Uterus (tissue), 4 donors: ENCODE measurements around the gene MMP2. TPM values are rescaled to one million over a fixed set of nuclear protein-coding genes. Genes with fewer than 3 reads are reported as not detected.

Experiments
- DNase-seq, 2 donors: peaks; one replicate each; pipeline ENCODE4 v3.0.0-alpha.2; 2019 to 2020
- H3K27ac ChIP-seq, 2 donors: fragments of 200-600 bp; sonication (generic); 1 replicate in 1 of 2; 2 replicates in 1 of 2; pipeline ENCODE4 v1.5.1; 2016 to 2018
- H3K27me3 ChIP-seq, 2 donors: fragments of 200-600 bp; sonication (generic); one replicate each; pipeline ENCODE4 v1.5.1; 2018 to 2019; ENCODE audit warnings: control low read depth in 1 of 2
- H3K36me3 ChIP-seq, 2 donors: fragments of 200-600 bp; sonication (generic); one replicate each; pipeline ENCODE4 v1.5.1; 2019; ENCODE audit warnings: control low read depth in 1 of 2
- H3K4me1 ChIP-seq, 2 donors: fragments of 200-600 bp; sonication (generic); one replicate each; pipeline ENCODE4 v1.5.1; 2018 to 2019; ENCODE audit warnings: control low read depth in 1 of 2
- H3K4me3 ChIP-seq, 2 donors: fragments of 200-600 bp; sonication (generic); 1 replicate in 1 of 2; 2 replicates in 1 of 2; pipeline ENCODE4 v1.5.1; 2018 to 2019; ENCODE audit warnings: mild to moderate bottlenecking in 1 of 2
- H3K9me3 ChIP-seq, 2 donors: fragments of 200-600 bp; sonication (generic); one replicate each; pipeline ENCODE4 v1.5.1; 2019; ENCODE audit warnings: control low read depth in 1 of 2
- CTCF ChIP-seq, 4 experiments: fragments of 200-600 bp in 2 of 4; fragments of 450-650 bp in 2 of 4; sonication (generic) in 2 of 4; IDR thresholded peaks; one replicate each; pipeline ENCODE4 v1.5.1; 2016 to 2019; ENCODE audit warnings: antibody characterized with exemption in 4 of 4, mild to moderate bottlenecking in 2 of 4, moderate library complexity in 1 of 4
- POLR2A ChIP-seq, 2 donors: fragments of 450-650 bp; IDR thresholded peaks; one replicate each; pipeline ENCODE4 v1.6.1; 2016; ENCODE audit warnings: antibody characterized with exemption in 2 of 2, mild to moderate bottlenecking in 1 of 2, moderate library complexity in 1 of 2
- intact Hi-C: fragments of 100-400 bp; cut with DNase I; formaldehyde crosslinking; loops from one replicate; pipeline ENCODE4 v1.15.1; 2023; ENCODE audit warnings: low total_unique reads
- total RNA-seq, 4 donors: library from RNA; depleted of rRNA in 3 of 4; stranded (reverse); fragments of >200 nt in 3 of 4; gene quantifications; one replicate each; pipeline versions ENCODE4 v1.1.0 to v1.2.4, GENCODE V29; 2014 to 2023
- donor health status: DM: yes; HTN: yes; CAD: no.

The MMP2 gene
- total RNA-seq, 4 donors from 2014 or later = 130 to 578 (median 324) TPM

- TF ChIP-seq POLR2A (IDR thresholded peaks at IDR 0.05) (no peak), CTCF (IDR thresholded peaks at IDR 0.05) (no peak)
- Histone ChIP-seq H3K4me3 (no peak overlapping the region), H3K27ac (peak overlapping the region; percentile 8 to 89), H3K4me1 (peaks cover 5 to 8% of the 10 kb centered on the region in 2 donors), H3K36me3 (no peaks in the 10 kb centered on the region), H3K9me3 (no peaks in the 10 kb centered on the region), H3K27me3 (no peaks in the 10 kb centered on the region)
- DNase-seq = no peak
- intact Hi-C loops = no loop called here
Observed at GRCh38 chr16:55492756-55493380, 13.9 kb downstream of the MMP2 start.

DNA sequence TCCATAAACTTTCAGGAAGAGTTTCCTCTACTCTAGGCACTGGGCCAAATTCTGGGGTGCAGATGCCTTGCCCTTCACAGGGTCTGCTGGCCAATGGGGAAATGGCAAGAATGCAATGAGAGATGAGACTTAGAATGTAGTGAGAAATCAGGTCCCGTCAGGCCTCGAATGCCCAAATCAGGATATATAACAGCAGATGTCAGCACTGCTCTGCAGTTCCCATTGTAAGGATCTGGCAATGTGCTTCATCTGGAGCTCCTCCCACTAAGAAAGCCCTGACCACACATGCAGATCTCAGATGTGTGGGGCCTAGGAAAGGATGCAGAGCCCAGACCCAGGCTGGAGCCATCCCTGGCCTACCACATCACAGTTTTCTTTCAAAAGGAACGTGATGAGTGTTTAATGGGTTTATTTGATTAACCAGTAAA lies 16.0 kb downstream of the MMP2 start:
- Histone ChIP-seq H3K4me1 (peaks cover 5 to 8% of the 10 kb centered on the region in 2 donors), H3K36me3 (no peaks in the 10 kb centered on the region), H3K9me3 (no peaks in the 10 kb centered on the region), H3K4me3 (no peak overlapping the region), H3K27me3 (no peaks in the 10 kb centered on the region), H3K27ac (peak overlapping the region; percentile 45 to 48)
- peak; percentile 53 to 78 for DNase-seq
- intact Hi-C loops = no loop called here
- TF ChIP-seq POLR2A (IDR thresholded peaks at IDR 0.05) = no peak
- TF ChIP-seq CTCF (IDR thresholded peaks at IDR 0.05) = peak; percentile 38 to 69 (median 54)

GRCh38 chr16:55495616-55496289 lies 16.8 kb downstream of the MMP2 start:
- intact Hi-C loops = no loop called here
- TF ChIP-seq CTCF (IDR thresholded peaks at IDR 0.05) (no peak), POLR2A (IDR thresholded peaks at IDR 0.05) (no peak)
- H3K4me3 ChIP-seq = no peak overlapping the region
- H3K27ac ChIP-seq = peak overlapping the region; percentile 45 to 48
- DNase-seq = peak in 1 of 2 donors; percentile 56
- no peaks in the 10 kb centered on the region for H3K9me3 ChIP-seq
- no peaks in the 10 kb centered on the region for H3K36me3 ChIP-seq
- H3K4me1 ChIP-seq = peaks cover 5 to 8% of the 10 kb centered on the region in 2 donors
- no peaks in the 10 kb centered on the region for H3K27me3 ChIP-seq

DNA sequence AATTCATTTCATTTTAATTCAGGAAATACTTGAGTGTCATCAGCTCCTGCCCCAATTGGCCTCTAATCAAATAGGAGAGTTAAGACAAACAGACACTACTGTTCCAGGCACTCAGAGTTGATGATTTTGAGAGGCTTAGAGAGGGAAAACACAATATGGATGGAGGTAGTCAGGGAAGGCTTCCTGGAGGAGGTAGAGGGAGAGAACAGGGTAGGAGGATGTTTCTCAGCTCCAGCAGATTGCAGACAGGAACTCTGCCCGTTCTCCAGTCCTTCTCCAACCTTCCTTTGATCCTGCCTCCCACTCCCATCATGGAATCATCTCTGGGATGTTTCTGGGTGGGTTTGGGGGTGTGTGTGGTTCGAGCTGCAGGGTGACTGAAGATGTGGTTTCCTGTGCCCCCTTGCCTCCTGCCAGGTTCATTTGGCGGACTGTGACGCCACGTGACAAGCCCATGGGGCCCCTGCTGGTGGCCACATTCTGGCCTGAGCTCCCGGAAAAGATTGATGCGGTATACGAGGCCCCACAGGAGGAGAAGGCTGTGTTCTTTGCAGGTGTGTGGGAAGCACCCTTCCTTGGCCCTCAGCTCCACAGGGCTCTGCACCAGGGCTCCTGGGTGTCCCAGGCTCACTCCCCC lies 17.6 kb downstream of the MMP2 start:
- Histone ChIP-seq H3K27ac (peak overlapping the region; percentile 10 to 48), H3K4me3 (no peak overlapping the region), H3K36me3 (no peaks in the 10 kb centered on the region), H3K9me3 (no peaks in the 10 kb centered on the region), H3K27me3 (no peaks in the 10 kb centered on the region), H3K4me1 (peaks cover 5 to 16% of the 10 kb centered on the region in 2 donors)
- DNase-seq = no peak
- TF ChIP-seq POLR2A (IDR thresholded peaks at IDR 0.05) (no peak), CTCF (IDR thresholded peaks at IDR 0.05) (no peak)
- intact Hi-C loops = no loop called here

DNA sequence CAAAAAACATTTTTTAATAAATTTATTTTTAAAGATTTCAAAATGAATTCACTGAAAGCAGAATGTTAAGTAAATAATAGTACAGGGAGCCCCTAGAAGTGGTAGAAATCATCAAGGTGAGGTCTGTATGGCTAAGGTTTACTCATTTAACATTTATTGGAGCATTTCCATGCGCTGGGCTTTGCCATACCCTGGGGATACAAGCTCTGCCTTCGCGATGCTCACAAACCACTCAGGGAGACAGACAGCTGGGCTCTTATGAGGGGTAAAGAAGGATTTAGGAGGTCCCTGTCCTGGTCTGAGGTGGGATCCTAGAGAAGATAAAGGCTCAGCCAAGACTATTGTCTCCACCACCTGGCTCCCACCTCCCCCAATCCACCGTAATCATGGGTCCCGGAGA lies 18.6 kb downstream of the MMP2 start:
- peaks cover 8 to 19% of the 10 kb centered on the region in 2 donors for H3K4me1 ChIP-seq
- no peaks in the 10 kb centered on the region for H3K27me3 ChIP-seq
- H3K9me3 ChIP-seq = no peaks in the 10 kb centered on the region
- TF ChIP-seq CTCF (IDR thresholded peaks at IDR 0.05) (no peak), POLR2A (IDR thresholded peaks at IDR 0.05) (no peak)
- DNase-seq = no peak
- H3K36me3 ChIP-seq = no peaks in the 10 kb centered on the region
- H3K27ac ChIP-seq = peak overlapping the region in 1 of 2 donors; percentile 48
- intact Hi-C loops = no loop called here
- no peak overlapping the region for H3K4me3 ChIP-seq
